SH-SY5Y (cell line): ENCODE data around the gene CASK.

ENCODE experiments used
- GATA2 ChIP-seq: IDR thresholded peaks from 2 replicates; pipeline ENCODE4 v1.6.1; 2011; ENCODE audit warnings: mild to moderate bottlenecking, low read depth, low read length
- GATA3 ChIP-seq: IDR thresholded peaks from 2 replicates; pipeline ENCODE4 v1.6.1; 2011; ENCODE audit warnings: low read depth, mild to moderate bottlenecking, low read length, moderate library complexity

DNA sequence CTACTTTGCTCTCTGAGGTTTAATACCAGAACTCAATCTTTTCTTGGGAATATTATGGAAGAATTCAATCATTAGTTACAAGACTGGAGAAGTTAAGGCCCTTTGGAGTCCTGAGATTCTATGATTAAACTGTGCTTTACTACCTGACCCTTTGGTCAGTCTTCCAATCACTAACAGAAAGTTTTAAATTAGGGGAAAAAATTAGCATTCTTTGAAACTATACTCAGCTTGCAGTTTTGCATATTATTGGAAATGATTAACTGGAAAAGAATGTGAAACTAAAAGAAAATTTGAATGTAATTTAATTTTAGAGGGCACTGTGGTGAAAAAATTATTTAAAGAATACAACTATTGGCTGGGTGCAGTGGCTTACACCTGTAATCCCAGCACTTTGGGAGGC, 253.2 kb downstream of the CASK start:
- TF ChIP-seq GATA2 = no peak
- TF ChIP-seq GATA3 = no peak
